Calu3 (cell line): ENCODE measurements around the gene PSKH1. TPM values are rescaled to one million over a fixed set of nuclear protein-coding genes. Genes with fewer than 3 reads are reported as not detected.

Experiments
- BruUV-seq: library from RNA; stranded (reverse); fragments of 400-500 nt; replicated peaks from 2 replicates; lab custom pipeline; 2021; lab: Mats Ljungman, UMichigan
- CTCF ChIA-PET: fragments of 300-600 bp; sonication (Branson Sonifier 250); formaldehyde crosslinking; loops from one replicate; lab custom pipeline; 2022; ENCODE audit warnings: antibody characterized with exemption; lab: Charles Lee
- DNase-seq: peaks from one replicate; pipeline ENCODE4 v3.0.0; 2022
- H3K27ac Mint-ChIP-seq: one replicate; pipeline ENCODE4 v1.8.0; 2022; ENCODE audit warnings: mixed read lengths; ENCODE audit not compliant: unreplicated experiment
- H3K27me3 Mint-ChIP-seq: one replicate; pipeline ENCODE4 v1.8.0; 2022; ENCODE audit warnings: mixed read lengths; ENCODE audit not compliant: unreplicated experiment
- H3K36me3 Mint-ChIP-seq: one replicate; pipeline ENCODE4 v1.8.0; 2022; ENCODE audit warnings: mild to moderate bottlenecking, moderate library complexity, mixed read lengths; ENCODE audit not compliant: insufficient read depth, unreplicated experiment
- H3K4me1 Mint-ChIP-seq: one replicate; pipeline ENCODE4 v1.8.0; 2022; ENCODE audit warnings: mild to moderate bottlenecking, low read depth, mixed read lengths; ENCODE audit not compliant: unreplicated experiment
- H3K4me3 Mint-ChIP-seq: one replicate; pipeline ENCODE4 v1.8.0; 2022; ENCODE audit warnings: mild to moderate bottlenecking, low read depth, moderate library complexity, mixed read lengths; ENCODE audit not compliant: unreplicated experiment
- H3K9me3 Mint-ChIP-seq: one replicate; pipeline ENCODE4 v1.8.0; 2022; ENCODE audit warnings: low read depth, mixed read lengths; ENCODE audit not compliant: unreplicated experiment
- CTCF ChIP-seq: fragments of 200-600 bp; IDR thresholded peaks from one replicate; pipeline ENCODE4 v1.8.0; 2022; ENCODE audit warnings: antibody characterized with exemption; ENCODE audit not compliant: unreplicated experiment
- intact Hi-C: fragments of 100-400 bp; cut with micrococcal nuclease; formaldehyde crosslinking; loops from one replicate; pipeline ENCODE4 v1.10.0; 2022; ENCODE audit not compliant: unreplicated experiment
- total RNA-seq: library from RNA; stranded (reverse); gene quantifications from 2 replicates; pipeline ENCODE4 v1.2.3, GENCODE V29; 2022

PSKH1 gene
- total RNA-seq, 1 experiment from 2014 or later = 41.7 TPM

- H3K4me1 Mint-ChIP-seq = peaks cover 11% of the 10 kb centered on the region
- H3K27me3 Mint-ChIP-seq = no peaks in the 10 kb centered on the region
- TF ChIP-seq CTCF = no peak
- no peaks in the 10 kb centered on the region for H3K9me3 Mint-ChIP-seq
- BruUV-seq = no TSS peak
- peak overlapping the region; percentile 55 for H3K27ac Mint-ChIP-seq
- H3K36me3 Mint-ChIP-seq = peaks cover 65% of the 10 kb centered on the region
- CTCF ChIA-PET = interaction anchor here (0.6 to 1.2 kb wide), 2 partner anchors 8 to 316 kb away, joined by 3 to 4 read pairs; no protein-coding TSS in a partner anchor
- no peak for DNase-seq
- H3K4me3 Mint-ChIP-seq = no peak overlapping the region
- intact Hi-C loops = no loop called here
Measured at GRCh38 chr16:67941469-67942199, 48.6 kb downstream of the PSKH1 start.

- H3K9me3 Mint-ChIP-seq = no peaks in the 10 kb centered on the region
- H3K4me3 Mint-ChIP-seq = no peak overlapping the region
- BruUV-seq = no TSS peak
- CTCF ChIA-PET = interaction anchor here (0.5 to 0.8 kb wide), 3 partner anchors 52 to 126 kb away, joined by 3 to 12 read pairs (median 3); no protein-coding TSS in a partner anchor
- peak overlapping the region; percentile 55 for H3K27ac Mint-ChIP-seq
- H3K4me1 Mint-ChIP-seq = peaks cover 6% of the 10 kb centered on the region
- TF ChIP-seq CTCF = peak; percentile 76
- peaks cover 65% of the 10 kb centered on the region for H3K36me3 Mint-ChIP-seq
- intact Hi-C loops = no loop called here
- peak; percentile 59 for DNase-seq
- H3K27me3 Mint-ChIP-seq = no peaks in the 10 kb centered on the region
Measured at GRCh38 chr16:67942200-67942509, 49.1 kb downstream of the PSKH1 start.

GRCh38 chr16:67942510-67943255 is 49.6 kb downstream of the PSKH1 start:
- CTCF ChIA-PET = interaction anchor here (0.5 to 0.8 kb wide), 3 partner anchors 51 to 126 kb away, joined by 3 to 12 read pairs (median 3); no protein-coding TSS in a partner anchor
- no peak for TF ChIP-seq CTCF
- no peaks in the 10 kb centered on the region for H3K27me3 Mint-ChIP-seq
- no TSS peak for BruUV-seq
- peaks cover under 1% of the 10 kb centered on the region for H3K4me1 Mint-ChIP-seq
- H3K36me3 Mint-ChIP-seq = peaks cover 64% of the 10 kb centered on the region
- H3K9me3 Mint-ChIP-seq = no peaks in the 10 kb centered on the region
- intact Hi-C loops = no loop called here
- DNase-seq = no peak
- H3K4me3 Mint-ChIP-seq = no peak overlapping the region
- H3K27ac Mint-ChIP-seq = peak overlapping the region; percentile 55

GRCh38 chr16:67943256-67943618 is 50.2 kb downstream of the PSKH1 start:
- DNase-seq = no peak
- intact Hi-C loops = no loop called here
- Mint-ChIP-seq H3K27ac (no peak overlapping the region), H3K9me3 (no peaks in the 10 kb centered on the region), H3K27me3 (no peaks in the 10 kb centered on the region), H3K36me3 (peaks cover 66% of the 10 kb centered on the region), H3K4me1 (peaks cover 5% of the 10 kb centered on the region), H3K4me3 (no peak overlapping the region)
- CTCF ChIA-PET = interaction anchor here (0.8 kb wide), 1 partner anchor 51 kb away, joined by 12 read pairs; no protein-coding TSS in a partner anchor
- TF ChIP-seq CTCF = no peak
- no TSS peak for BruUV-seq
